ENCODE data around the gene RGS11. TPM values are rescaled to one million over a fixed set of nuclear protein-coding genes. Genes with fewer than 3 reads are reported as not detected.

The RGS11 gene
- total and polyA plus RNA-seq, 2 experiments from 2014 or later = 0.74 to 1.8 TPM

GRCh38 chr16:314795-315299 lies 39.1 kb upstream of the RGS11 start:
- H3F3A ChIP-seq (replicated peaks; ENCODE audit: low read depth) = peaks cover 5% of the 10 kb centered on the region
- Mint-ChIP-seq H3K27ac (no peak overlapping the region), H3K9me3 (no peaks in the 10 kb centered on the region), H3K36me3 (ENCODE audit: low read depth) (peaks cover 29% of the 10 kb centered on the region), H3K27me3 (ENCODE audit: insufficient read depth, low read depth, poor library complexity) (peaks cover 7% of the 10 kb centered on the region), H3K4me1 (peaks cover 19% of the 10 kb centered on the region), H3K4me3 (no peak overlapping the region)
- no peak overlapping the region for H2AFZ ChIP-seq
- H3K27me3 ChIP-seq (ENCODE audit: insufficient read depth) = no peaks in the 10 kb centered on the region
- no peaks in the 10 kb centered on the region for H3K36me3 ChIP-seq (ENCODE audit: insufficient read depth)
- no peak overlapping the region for H3K27ac ChIP-seq (ENCODE audit: low read depth)
- H3K4me2 ChIP-seq = no peak overlapping the region
- H4K20me1 ChIP-seq (replicated peaks; ENCODE audit: insufficient read depth) = peaks cover 43% of the 10 kb centered on the region; the same call in 1 of the 2 replicates
- no peak overlapping the region for H3K4me3 ChIP-seq
- ATAC-seq = no peak
- H3K79me2 ChIP-seq (replicated peaks; ENCODE audit: insufficient read depth) = peaks cover 58% of the 10 kb centered on the region
- H3K4me1 ChIP-seq (ENCODE audit: insufficient read depth) = peaks cover 3% of the 10 kb centered on the region; the same call in 1 of the 2 replicates
- TF ChIP-seq NANOG (IDR thresholded peaks at IDR 0.05; ENCODE audit: borderline replicate concordance) (no peak), POLR2AphosphoS5 (IDR thresholded peaks at IDR 0.05; ENCODE audit: low read depth) (no peak), STAT1 (IDR thresholded peaks at IDR 0.05; ENCODE audit: unreplicated experiment) (no peak), ZNF114 (CRISPR knock-in tag; IDR thresholded peaks at IDR 0.05) (no peak), REST (IDR thresholded peaks at IDR 0.05; ENCODE audit: unreplicated experiment) (no peak), ZNF331 (CRISPR knock-in tag; IDR thresholded peaks at IDR 0.05; ENCODE audit: low read depth) (no peak), EZH2 (IDR thresholded peaks at IDR 0.05; ENCODE audit: low read depth, unreplicated experiment) (no peak), CREB1 (CRISPR knock-in tag; IDR thresholded peaks at IDR 0.05; ENCODE audit: low read depth) (no peak), CTCF (conservative IDR thresholded peaks at IDR 0.05; ENCODE audit: low read depth in 2 of 2) (no peak), JUNB (IDR thresholded peaks at IDR 0.05; ENCODE audit: unreplicated experiment) (no peak), EZH2phosphoT487 (IDR thresholded peaks at IDR 0.05; ENCODE audit: unreplicated experiment) (no peak), ETS1 (IDR thresholded peaks at IDR 0.05) (no peak)
- no peaks in the 10 kb centered on the region for H3K9me2 ChIP-seq (ENCODE audit: insufficient read depth)
- DNase-seq (ENCODE audit: low spot score) = no peak
